Left ventricle myocardium superior (tissue), 1 donor: Measurements from ENCODE around the gene SLC5A6. TPM values are rescaled to one million over a fixed set of nuclear protein-coding genes. Genes with fewer than 3 reads are reported as not detected.

Experiments
- ATAC-seq: fragments of 200-7000 bp; cut with Tn5 transposase; one replicate; pipeline ENCODE4 v1.9.1; 2020; ENCODE audit warnings: mild to moderate bottlenecking, moderate library complexity
- DNase-seq: peaks from one replicate; pipeline ENCODE4 v3.0.0-alpha.2; 2020
- intact Hi-C: fragments of 100-400 bp; cut with micrococcal nuclease; formaldehyde crosslinking; loops from one replicate; pipeline ENCODE4 v1.11.0; 2022
- long read RNA-seq: library from polyadenylated mRNA; unstranded; transcript quantifications from one replicate; pipeline ENCODE4 v2.0.0, GENCODE V29; 2021
- total RNA-seq: library from RNA; stranded (reverse); fragmentation: NEBNext Ultra II Directional; extraction: Animal tissue kit (Norgen Biotek cat#: 25700); gene quantifications from one replicate; pipeline ENCODE4 v1.2.1, GENCODE V29; 2021
- donor health status: DM: no; HTN: yes; CAD: no; lungs with severe emphysema.

The SLC5A6 gene
- 13.3 TPM for total RNA-seq
- long read RNA-seq, transcript SLC5A6-201 (17 exons, 3,231 nt): major isoform, 6 of 13 reads
- long read RNA-seq, partial matches to known transcripts: 3 of 13 reads
- long read RNA-seq, other reads (novel, unspliced or antisense): 4 of 13 reads

GRCh38 chr2:27211943-27212625 is at the start of gene SLC5A6, which contains the start of gene ATRAID:
SLC5A6 (minus strand) TSS chr2:27212268; CDS start chr2:27207650, 4,618 bp downstream.
ATRAID (plus strand) TSS chr2:27212041; CDS start chr2:27212369, 328 bp downstream.
- peak; percentile 97 for ATAC-seq
- intact Hi-C loops: no loop called here
- DNase-seq: peak; percentile 94

- DNase-seq (no peak), ATAC-seq (no peak)
- intact Hi-C loops: no loop called here
Observed at GRCh38 chr2:27261241-27261925, 49.3 kb upstream of the SLC5A6 start.

- no peak for ATAC-seq
- intact Hi-C loops: no loop called here
- DNase-seq: no peak
Observed at GRCh38 chr2:27258051-27258450, 46.0 kb upstream of the SLC5A6 start.

GRCh38 chr2:27256855-27257454 is 44.9 kb upstream of the SLC5A6 start:
- DNase-seq: no peak
- ATAC-seq: no peak
- intact Hi-C loops: no loop called here

GRCh38 chr2:27255660-27256059 is 43.6 kb upstream of the SLC5A6 start:
- ATAC-seq: no peak
- intact Hi-C loops: no loop called here
- DNase-seq: no peak

- intact Hi-C loops: no loop called here
- peak; percentile 32 for ATAC-seq
- no peak for DNase-seq
Observed at GRCh38 chr2:27255187-27255586, 43.1 kb upstream of the SLC5A6 start.

- DNase-seq (no peak), ATAC-seq (no peak)
- intact Hi-C loops: no loop called here
Observed at GRCh38 chr2:27251766-27252165, 39.7 kb upstream of the SLC5A6 start.

GRCh38 chr2:27250652-27251379 is 38.7 kb upstream of the SLC5A6 start:
- no peak for DNase-seq
- ATAC-seq: no peak
- intact Hi-C loops: no loop called here

- peak; percentile 80 for DNase-seq
- intact Hi-C loops: no loop called here
Observed at GRCh38 chr2:27249891-27250651, 38.0 kb upstream of the SLC5A6 start.

GRCh38 chr2:27249159-27249890 is 37.3 kb upstream of the SLC5A6 start:
- ATAC-seq: no peak
- DNase-seq: no peak
- intact Hi-C loops: no loop called here

More at GRCh38 chr2:27249891-27250651, 38.0 kb upstream of the SLC5A6 start:
- ATAC-seq: peak; percentile 84

- no peak for ATAC-seq
- no peak for DNase-seq
- intact Hi-C loops: no loop called here
Observed at GRCh38 chr2:27247893-27248292, 35.8 kb upstream of the SLC5A6 start.

GRCh38 chr2:27245626-27246025 is 33.6 kb upstream of the SLC5A6 start:
- intact Hi-C loops: no loop called here
- ATAC-seq (peak; percentile 11), DNase-seq (no peak)

GRCh38 chr2:27245116-27245515 is 33.0 kb upstream of the SLC5A6 start:
- ATAC-seq (peak; percentile 23), DNase-seq (no peak)
- intact Hi-C loops: no loop called here

GRCh38 chr2:27243391-27244130 is 31.5 kb upstream of the SLC5A6 start:
- ATAC-seq (peak; percentile 60), DNase-seq (no peak)
- intact Hi-C loops: no loop called here

- ATAC-seq: no peak
- DNase-seq: no peak
- intact Hi-C loops: no loop called here
Observed at GRCh38 chr2:27242614-27242951, 30.5 kb upstream of the SLC5A6 start.

GRCh38 chr2:27241761-27242613 is 29.9 kb upstream of the SLC5A6 start:
- ATAC-seq (no peak), DNase-seq (no peak)
- intact Hi-C loops: no loop called here

GRCh38 chr2:27240406-27240805 is 28.3 kb upstream of the SLC5A6 start:
- intact Hi-C loops: no loop called here

More at GRCh38 chr2:27240406-27240805, 28.3 kb upstream of the SLC5A6 start:
- ATAC-seq (no peak), DNase-seq (no peak)
